HuH-7.5 (cell line): ENCODE results near the gene LCLAT1.

ENCODE experiments used
- DNase-seq: peaks from one replicate; pipeline ENCODE4 v3.0.0; 2011; ENCODE audit warnings: low spot score

LCLAT1 gene

DNA sequence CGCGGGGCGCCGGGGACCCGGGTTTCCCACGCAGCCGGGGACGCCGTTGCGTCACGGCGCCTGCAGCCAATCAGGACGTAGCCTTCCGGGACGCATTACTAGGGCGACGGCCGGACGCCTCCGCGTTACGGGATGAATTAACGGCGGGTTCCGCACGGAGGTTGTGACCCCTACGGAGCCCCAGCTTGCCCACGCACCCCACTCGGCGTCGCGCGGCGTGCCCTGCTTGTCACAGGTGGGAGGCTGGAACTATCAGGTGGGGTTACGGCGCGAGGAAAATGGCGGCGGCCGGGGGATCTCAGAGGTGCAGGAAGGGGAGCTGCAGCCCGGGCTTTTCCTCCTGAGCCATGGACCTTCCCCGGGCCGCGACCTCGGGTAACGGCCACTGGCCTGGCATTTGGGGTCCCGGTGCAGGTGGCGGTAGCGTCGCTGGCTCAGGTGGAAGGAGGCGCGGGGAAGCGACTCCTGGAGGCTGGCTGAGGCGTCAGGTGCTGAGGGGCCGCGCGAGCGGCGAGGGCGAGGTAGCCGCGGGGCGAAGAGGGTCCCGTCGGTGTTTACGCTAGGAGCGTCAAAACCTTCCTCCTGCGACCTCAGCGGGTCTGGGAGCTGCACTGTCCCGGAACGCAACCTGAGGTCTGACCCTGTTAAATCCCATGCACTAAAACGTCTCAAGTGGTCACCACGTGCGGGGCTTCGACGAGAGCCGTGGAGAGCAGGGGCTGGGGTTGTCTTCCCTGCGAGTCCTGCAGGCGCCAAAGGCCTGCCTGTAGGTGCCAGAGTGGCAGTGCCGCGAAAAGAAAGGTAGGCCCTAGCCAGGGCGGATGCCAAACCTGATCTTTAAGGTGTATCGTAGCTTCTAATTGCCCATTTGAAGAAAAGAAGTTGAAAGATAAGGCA, at the start of gene LCLAT1:
Gene LCLAT1, plus strand, starts transcription at position 98 of the 897 bp plus-strand sequence. CDS start 78,345 bp downstream, outside the sequence.
- DNase-seq: peak; percentile 49

DNA sequence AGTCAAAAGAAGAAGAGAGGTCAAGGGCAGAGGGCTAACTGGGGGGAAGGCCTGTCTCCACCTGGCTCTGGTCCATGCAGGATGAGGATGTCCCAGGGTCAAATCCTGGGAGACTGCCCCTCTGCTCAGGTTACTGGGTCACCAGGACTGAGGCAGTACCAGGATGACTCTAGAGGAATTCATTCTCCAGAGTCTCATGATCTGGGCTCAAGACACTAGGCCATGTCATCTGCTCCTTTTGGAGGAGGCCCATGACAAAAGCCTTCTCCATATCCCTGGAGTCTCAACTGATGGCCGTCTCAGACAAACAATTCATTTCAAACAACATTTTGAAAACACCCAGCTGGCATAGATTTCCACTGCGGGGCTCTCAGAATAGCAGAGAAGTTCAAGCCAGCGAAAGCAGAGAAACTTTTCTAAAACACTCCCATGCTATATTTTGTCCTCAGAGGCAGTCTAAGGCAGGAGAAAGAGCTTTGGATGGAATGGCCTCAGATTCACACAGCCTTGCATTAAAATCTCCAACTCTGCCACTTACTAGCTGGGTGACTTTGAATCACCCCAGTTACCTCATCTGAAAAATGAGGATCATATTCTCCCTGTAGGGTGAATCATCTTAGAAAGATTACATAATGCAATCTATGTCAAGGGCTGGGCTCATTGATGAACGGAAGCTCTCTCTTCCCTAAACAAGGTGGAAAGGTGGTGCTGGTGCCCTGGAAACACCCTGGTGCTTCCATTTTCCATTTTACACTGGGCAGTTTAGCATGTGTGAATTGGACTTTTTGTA, 48.8 kb upstream of the LCLAT1 start:
- DNase-seq: no peak

DNA sequence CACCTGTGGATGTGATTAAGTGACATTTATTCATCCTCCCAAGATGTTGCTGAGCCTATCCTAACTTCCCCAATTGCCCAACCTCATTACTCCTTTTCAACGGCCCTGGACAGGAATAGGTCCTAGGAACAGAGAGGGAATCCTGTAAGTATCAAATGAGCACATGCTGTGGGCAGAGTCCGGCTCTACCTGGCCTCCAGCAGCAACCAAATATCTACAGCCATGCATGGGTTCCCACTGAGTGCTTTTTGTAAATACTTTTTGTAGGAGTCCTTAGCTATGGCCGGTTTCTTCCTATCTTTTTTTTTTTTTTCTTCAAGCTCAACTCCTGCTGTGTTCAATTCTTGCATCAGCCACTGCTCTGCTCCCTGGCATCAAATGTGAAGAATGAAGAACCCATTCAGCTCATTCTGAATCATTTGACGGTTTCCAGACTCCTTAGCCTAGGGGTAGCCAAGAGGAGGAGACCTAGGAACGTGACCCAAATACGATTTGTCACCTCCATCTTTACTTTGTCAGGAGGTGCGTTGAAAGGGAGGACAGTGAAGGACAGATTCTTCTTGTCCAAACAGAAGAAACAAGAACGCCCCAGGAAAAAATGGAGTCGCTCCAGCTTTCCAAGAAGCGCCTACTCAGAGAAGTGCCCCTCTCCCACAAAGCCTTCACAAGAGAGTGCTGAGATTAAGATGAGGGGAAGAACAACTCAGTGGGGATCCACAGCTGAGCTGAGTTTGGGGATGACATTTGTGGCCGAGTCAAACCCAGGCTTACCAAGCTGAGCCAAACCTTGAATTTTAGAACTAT, 46.7 kb upstream of the LCLAT1 start:
- DNase-seq: no peak

GRCh38 chr2:30402441-30403182, 44.4 kb upstream of the LCLAT1 start:
- no peak for DNase-seq

DNA sequence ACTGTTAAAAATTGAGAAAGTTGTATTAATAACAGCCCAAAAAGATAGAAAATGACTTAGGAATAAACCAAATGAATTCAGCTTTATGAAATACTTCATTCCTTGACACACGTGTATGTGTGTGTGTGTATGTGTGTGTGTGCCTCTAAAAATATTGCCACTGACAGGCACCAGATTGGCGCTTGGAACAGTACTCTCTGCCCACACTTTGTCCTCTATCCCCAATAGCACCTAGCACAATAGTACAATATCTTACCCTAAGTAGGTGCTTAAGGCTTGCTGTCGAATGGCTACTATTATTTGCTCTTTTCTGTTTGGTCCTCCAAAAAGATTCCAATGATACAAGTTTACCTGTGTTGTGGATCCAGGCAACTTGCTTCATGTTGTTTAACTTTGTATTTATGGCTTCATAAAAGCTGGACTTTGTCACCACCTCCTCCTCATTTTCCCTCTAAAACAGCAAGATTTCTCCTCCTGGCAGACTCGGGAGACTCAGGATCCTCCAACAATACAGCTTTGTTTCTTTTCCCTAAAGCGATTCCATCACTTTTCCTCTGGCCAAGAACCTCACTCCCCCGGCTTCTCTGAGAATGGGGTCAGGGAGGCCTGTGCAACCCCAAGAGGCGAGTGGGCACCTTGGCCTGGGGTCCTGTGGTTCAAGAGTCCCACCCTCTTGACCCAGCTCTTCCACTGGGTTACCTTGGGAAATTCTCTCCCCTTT, 43.3 kb upstream of the LCLAT1 start:
- DNase-seq: no peak

- no peak for DNase-seq
Observed at GRCh38 chr2:30404319-30405259, 42.5 kb upstream of the LCLAT1 start.

DNA sequence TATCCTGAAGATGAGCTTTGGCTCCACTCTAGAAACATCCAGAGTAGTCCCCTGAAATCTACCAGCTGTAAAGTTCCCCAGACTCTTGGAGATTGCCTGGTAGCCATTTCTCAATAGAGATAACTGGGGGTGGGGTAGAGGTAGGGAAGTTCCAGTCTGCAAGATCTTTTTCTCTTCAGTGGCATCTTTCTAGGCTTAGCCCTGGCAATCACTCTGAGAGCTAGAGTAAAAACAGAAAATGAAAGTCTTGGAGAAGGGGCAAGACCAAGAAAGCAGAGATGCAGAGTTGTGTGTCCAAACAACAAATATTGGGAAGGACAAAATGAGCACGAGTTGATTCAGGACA, 41.8 kb upstream of the LCLAT1 start:
- no peak for DNase-seq

DNA sequence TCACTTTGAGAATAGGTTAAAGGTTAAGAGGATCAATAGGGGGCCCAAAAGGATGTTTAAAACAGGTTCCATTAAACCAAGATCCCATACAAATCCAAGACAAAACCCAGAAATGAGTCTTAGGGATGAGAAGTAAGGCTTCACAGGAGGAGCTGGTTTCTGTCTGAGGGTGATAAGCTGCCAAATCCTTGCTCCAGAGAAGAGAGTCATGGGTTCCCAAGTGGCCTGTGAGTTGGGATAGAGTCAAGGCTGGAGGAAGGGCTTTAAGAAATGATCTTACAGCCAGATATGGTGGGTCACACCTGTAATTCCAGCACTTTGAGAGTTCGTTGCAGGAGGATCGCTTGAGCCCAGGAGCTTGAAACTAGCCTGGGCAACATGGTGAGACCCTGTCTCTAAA, 40.2 kb upstream of the LCLAT1 start:
- DNase-seq: no peak

DNA sequence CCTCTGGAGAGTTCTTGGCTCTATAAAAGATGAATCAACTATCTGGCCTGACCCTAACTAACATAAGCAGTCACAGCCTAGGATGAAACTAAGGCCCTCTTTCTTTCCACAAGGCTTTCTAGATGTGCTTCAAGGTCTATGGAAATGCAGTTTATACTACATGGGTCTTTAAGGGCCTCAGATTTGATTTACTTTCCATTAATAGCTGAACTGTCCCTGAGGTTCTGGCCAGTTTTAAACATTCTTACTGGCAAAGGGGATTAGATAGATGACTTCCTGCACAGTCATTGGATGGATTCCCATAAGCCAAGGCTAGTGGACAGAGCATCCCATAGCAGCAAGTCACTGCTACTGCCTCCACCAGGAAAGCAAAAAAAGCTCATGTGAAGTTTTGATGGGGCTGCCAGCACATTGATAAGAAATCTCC, 38.1 kb upstream of the LCLAT1 start:
- DNase-seq: no peak

DNA sequence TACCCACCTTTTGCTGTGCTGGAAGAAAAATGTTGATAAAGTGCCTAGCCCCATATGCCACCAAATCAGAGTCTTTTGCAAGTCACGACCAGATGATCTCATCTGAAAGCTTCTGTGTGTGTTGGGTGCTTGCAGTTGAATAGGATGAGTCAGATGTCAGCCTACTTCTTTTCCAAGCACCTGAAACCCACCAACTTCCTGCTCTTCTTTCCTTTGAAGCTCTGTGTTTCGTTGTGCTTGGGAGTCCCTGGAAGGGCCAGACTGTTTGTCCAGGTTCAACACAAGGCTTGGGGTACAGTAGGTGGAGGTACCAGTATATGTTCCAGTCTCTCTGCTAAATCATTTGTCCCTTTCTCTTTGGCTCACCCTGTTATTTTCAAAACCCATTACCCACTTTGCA, 36.8 kb upstream of the LCLAT1 start:
- no peak for DNase-seq

DNA sequence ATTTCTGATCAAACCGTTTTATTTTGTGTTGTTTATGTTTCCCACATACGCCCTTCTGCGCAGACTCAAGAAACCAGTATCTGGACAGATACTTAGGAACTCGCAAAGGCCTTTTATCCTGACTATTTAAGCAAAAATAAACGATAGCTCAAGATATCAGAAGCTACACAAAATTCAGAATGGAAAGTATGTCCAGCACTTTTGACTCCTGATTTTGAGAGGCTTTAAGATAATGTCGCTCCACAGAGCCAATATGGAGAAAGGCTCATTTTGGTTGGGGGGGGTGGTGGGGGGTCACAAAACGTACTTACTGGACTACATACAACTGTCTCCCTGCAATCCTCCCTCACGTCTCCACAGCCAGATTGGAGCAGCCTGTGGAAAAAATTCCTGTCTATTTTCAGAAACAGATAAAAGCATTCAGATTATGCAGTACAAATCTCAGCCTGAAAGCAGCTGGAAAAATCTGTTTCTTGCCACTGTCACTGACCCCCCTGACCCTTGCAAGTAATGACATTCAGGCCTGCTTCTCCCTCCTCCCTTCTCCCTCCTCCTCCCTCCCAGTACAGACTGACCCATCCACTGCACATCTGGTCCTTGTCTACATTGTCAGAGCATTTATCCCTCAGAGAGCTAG, 34.9 kb upstream of the LCLAT1 start:
- no peak for DNase-seq

GRCh38 chr2:30412684-30413570, 34.1 kb upstream of the LCLAT1 start:
- no peak for DNase-seq

DNA sequence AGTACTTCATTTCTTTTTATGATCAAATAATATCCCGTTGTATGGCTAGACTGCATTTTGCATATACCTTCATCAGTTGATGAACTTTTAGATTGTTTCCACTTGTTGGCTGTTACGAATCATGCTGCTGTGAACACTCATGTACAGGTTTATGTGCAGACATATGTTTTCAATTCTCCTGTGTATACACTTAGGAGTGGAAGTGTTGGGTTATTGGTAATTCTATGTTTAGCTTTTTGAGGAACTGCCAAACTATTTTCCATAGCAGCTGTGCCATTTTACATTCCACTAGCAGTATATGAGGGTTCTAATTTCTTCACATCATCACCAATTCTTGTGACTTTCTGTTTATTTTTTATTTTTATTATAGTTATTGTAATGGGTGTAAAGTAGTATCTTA, 32.1 kb upstream of the LCLAT1 start:
- no peak for DNase-seq

DNA sequence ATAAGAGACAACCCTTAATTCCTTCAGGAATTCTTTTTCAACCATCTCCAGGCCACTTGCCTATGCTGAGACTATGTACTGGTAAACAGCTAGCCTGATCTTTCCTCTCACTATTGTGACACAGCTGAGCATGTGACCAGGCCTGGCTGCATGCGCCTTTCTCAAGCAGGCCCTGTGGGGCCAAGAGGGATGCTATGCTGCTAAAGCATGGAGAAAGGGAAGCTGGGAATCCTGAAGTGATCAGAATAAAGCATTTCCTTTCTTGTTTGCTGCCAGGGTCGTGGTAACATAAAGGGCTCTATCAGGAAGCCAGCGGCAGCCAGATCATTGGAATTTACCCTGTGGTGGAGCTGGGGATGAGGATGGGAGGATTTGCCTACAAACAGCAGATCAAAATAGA, 29.8 kb upstream of the LCLAT1 start:
- DNase-seq: no peak

- no peak for DNase-seq
Observed at GRCh38 chr2:30421026-30421603, 25.9 kb upstream of the LCLAT1 start.

- peak; percentile 23 for DNase-seq
Observed at GRCh38 chr2:30421604-30422443, 25.2 kb upstream of the LCLAT1 start.

DNA sequence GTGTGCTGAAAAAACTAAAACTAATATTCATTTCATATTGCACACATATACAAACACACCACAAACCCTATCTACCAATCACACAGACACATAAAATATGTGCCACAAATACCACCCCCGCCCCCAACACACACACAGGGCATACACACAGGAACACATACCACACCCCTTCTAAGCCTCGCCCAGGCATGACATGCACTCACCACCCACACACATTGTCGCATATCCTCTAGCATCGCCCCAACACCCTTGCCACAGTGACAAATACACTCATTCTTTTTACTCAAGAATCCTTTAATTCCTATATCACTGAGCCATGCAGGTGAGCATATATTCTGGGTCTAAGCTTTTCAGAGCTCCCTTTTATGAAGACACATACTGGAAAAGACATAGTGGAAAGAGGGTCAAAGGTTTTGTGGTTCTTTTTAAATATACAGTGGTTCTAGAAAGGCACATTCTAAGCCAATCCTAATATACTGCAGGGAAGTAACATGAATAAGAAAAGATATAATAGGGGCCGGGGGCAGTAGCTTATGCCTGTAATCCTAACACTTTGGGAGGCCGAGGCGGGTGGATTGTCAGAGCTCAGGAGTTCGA, 24.5 kb upstream of the LCLAT1 start:
- no peak for DNase-seq
